GM23248 (cell line): ENCODE results near the gene CNR2. TPM values are rescaled to one million over a fixed set of nuclear protein-coding genes. Genes with fewer than 3 reads are reported as not detected.
A peak's percentile ranks its signal among the peaks of the same experiment; 100 is the strongest.
"Not testable (repeated sequence)": the region's sequence is repeated elsewhere in the genome, so short reads cannot be mapped to it uniquely, and the experiment has no call there.

Experiments used
- DNase-seq: peaks from one replicate; pipeline ENCODE4 v3.0.0-alpha.2; 2015
- H2AFZ ChIP-seq: fragments of 200-600 bp; sonication (generic); 2 replicates; pipeline ENCODE4 v1.6.1; 2016; ENCODE audit warnings: antibody characterized with exemption
- H3F3A ChIP-seq: fragments of 200-600 bp; sonication (generic); 2 replicates; pipeline ENCODE4 v1.6.1; 2016; ENCODE audit warnings: mild to moderate bottlenecking, antibody characterized with exemption, mixed run types; ENCODE audit not compliant: insufficient read depth
- H3K27ac ChIP-seq: fragments of 200-600 bp; sonication (generic); 2 replicates; pipeline ENCODE4 v1.5.1; 2016; ENCODE audit warnings: mild to moderate bottlenecking
- H3K27me3 ChIP-seq: fragments of 200-600 bp; sonication (generic); replicated peaks from 2 replicates; pipeline ENCODE4 v1.6.1; 2016; ENCODE audit warnings: mild to moderate bottlenecking; ENCODE audit not compliant: insufficient read depth
- H3K36me3 ChIP-seq: fragments of 200-600 bp; sonication (generic); 2 replicates; pipeline ENCODE4 v1.6.1; 2016; ENCODE audit warnings: low read depth, mild to moderate bottlenecking
- H3K4me1 ChIP-seq: fragments of 200-600 bp; sonication (generic); 2 replicates; pipeline ENCODE4 v1.6.1; 2016; ENCODE audit warnings: mild to moderate bottlenecking; ENCODE audit not compliant: insufficient read depth
- H3K4me2 ChIP-seq: fragments of 200-600 bp; sonication (generic); one replicate; pipeline ENCODE4 v1.6.1; 2016; ENCODE audit warnings: mild to moderate bottlenecking; ENCODE audit not compliant: unreplicated experiment
- H3K4me3 ChIP-seq: fragments of 200-600 bp; sonication (generic); 2 replicates; pipeline ENCODE4 v1.5.1; 2016; ENCODE audit warnings: mild to moderate bottlenecking
- H3K79me2 ChIP-seq: fragments of 200-600 bp; sonication (generic); 2 replicates; pipeline ENCODE4 v1.6.1; 2016; ENCODE audit warnings: mild to moderate bottlenecking; ENCODE audit not compliant: insufficient read depth
- H3K9ac ChIP-seq: fragments of 200-600 bp; sonication (generic); 2 replicates; pipeline ENCODE4 v1.6.1; 2016; ENCODE audit warnings: mild to moderate bottlenecking
- H3K9me2 ChIP-seq: fragments of 200-600 bp; sonication (generic); 2 replicates; pipeline ENCODE4 v1.6.1; 2016; ENCODE audit warnings: mixed run types, mild to moderate bottlenecking, moderate library complexity; ENCODE audit not compliant: insufficient read depth
- H3K9me3 ChIP-seq: fragments of 200-600 bp; sonication (generic); one replicate; pipeline ENCODE4 v1.6.1; 2017; ENCODE audit warnings: low read depth
- H4K20me1 ChIP-seq: fragments of 200-600 bp; sonication (generic); 2 replicates; pipeline ENCODE4 v1.6.0; 2016; ENCODE audit not compliant: insufficient read depth
- EZH2 ChIP-seq: fragments of 200-600 bp; sonication (generic); IDR thresholded peaks from 2 replicates; pipeline ENCODE4 v1.6.1; 2018; ENCODE audit warnings: antibody characterized with exemption, mild to moderate bottlenecking; ENCODE audit not compliant: insufficient read depth, poor library complexity, severe bottlenecking
- EZH2phosphoT487 ChIP-seq: fragments of 200-600 bp; sonication (generic); IDR thresholded peaks from 2 replicates; pipeline ENCODE4 v1.6.1; 2018; ENCODE audit warnings: antibody characterized with exemption, moderate library complexity, mild to moderate bottlenecking, low read depth; ENCODE audit not compliant: insufficient read depth
- WGBS, 2 experiments: methylation state at CpG; one replicate each; pipeline ENCODE4 v1.1.6; 2015 to 2017; ENCODE audit warnings: low lambda C conversion rate in 2 of 2, low coverage in 1 of 2; ENCODE audit errors: missing lambda C conversion rate in 2 of 2; 5-methylcytosine and 5-hydroxymethylcytosine counted together
- in situ Hi-C: fragments of 300-500 bp; cut with MboI; formaldehyde crosslinking; loops from 2 replicates; pipeline ENCODE4 v1.15.0; 2020
- polyA plus RNA-seq: library from polyadenylated mRNA; unstranded; fragments of >200 nt; fragmentation: Nextera tagmentation; extraction: Ambion mirVana; gene quantifications from 2 replicates; pipeline ENCODE4 v1.2.1, GENCODE V29; 2016
- total RNA-seq: library from RNA; depleted of rRNA; stranded (reverse); fragments of >200 nt; shearing (Covaris generic); gene quantifications from 2 replicates; pipeline ENCODE4 v1.2.3, GENCODE V29; 2014

CNR2 gene
- total and polyA plus RNA-seq, 2 experiments from 2014 or later: not detected

DNA sequence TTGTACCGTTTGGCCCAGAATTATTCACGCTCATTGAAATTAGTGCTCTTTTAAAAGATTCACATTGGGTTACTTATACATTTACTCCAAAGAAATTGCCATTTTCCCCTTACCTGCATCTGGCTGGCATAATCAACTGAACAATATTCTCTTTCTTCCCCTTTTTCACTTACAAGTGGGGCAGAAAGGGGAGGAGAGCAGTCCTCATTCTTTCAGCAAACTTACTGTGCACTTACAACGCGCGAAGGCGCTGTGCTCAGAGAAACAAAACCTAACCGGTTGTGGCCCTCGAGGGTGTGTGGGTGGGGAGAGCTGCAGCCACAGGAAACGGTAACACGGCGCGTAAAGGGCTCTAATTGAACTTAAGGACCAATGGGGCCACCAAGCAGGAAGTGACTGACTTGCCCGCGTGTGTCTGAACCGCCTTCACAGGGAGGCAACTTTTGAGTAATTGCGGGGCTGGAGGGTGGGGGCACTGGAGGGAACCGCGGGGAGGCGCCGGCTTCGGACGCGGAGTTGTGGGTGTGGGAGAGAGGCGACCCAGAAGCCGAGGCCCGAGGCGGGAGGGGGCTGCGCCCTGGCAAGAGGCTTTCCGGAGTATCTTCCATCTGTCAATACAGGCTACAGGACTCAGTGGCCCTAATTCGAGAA lies 45.8 kb upstream of the CNR2 start:
- TF ChIP-seq EZH2 (no peak), EZH2phosphoT487 (no peak)
- Histone ChIP-seq H3K4me2 (peak overlapping the region; percentile 93), H3F3A (peaks cover 42% of the 10 kb centered on the region), H3K4me1 (peaks cover 39% of the 10 kb centered on the region), H3K9me2 (no peaks in the 10 kb centered on the region), H3K9me3 (no peaks in the 10 kb centered on the region), H3K36me3 (peaks cover 21% of the 10 kb centered on the region), H3K27ac (peak overlapping the region; percentile 97), H3K4me3 (peak overlapping the region; percentile 95), H3K9ac (peak overlapping the region; percentile 98), H3K27me3 (no peaks in the 10 kb centered on the region), H2AFZ (peak overlapping the region; percentile 80), H4K20me1 (no peaks in the 10 kb centered on the region), H3K79me2 (peaks cover 31% of the 10 kb centered on the region)
- DNase-seq: peak; percentile 93
- 1 to 4% methylated on average over 24 to 30 of the region's 30 CpGs for WGBS, 2 experiments
- in situ Hi-C loops: no loop called here

DNA sequence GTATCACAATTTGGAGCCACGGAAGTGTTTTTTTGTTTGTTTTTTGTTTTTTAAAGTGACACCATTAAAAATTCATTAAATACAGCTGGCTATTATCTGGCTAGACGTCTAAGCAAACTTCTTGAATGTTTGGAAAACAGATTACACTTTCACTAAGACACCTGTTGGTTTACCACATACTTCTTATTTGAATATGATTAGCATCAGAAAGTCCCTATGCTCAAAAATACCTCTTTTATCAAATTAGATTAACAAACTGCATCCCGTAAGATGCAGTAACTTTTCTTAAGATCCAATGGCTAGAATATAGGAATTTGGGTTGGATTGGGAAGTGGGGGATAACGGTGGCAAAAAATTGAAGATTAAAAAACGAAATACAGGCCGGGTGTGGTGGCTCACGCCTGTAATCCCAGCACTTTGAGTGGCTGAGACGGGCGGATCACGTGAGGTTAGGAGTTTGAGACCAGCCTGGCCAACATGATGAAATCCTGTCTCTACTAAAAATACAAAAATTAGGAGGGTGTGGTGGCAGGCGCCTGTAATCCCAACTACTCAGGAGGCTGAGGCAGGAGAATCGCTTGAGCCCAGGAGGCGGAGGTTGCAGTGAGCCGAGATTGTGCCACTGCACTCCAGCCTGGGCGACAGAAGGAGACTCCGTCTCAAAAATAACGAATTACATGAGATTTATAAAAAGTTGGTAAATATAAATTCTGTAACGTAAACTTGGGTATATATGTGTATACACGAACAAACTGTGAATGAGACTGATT lies 45.1 kb upstream of the CNR2 start:
- peaks cover 16% of the 10 kb centered on the region for H3K36me3 ChIP-seq
- peak overlapping the region; percentile 93 for H3K4me2 ChIP-seq
- WGBS, 2 experiments: 56 to 59% methylated on average over 19 of the region's 19 CpGs
- H3F3A ChIP-seq: peaks cover 37% of the 10 kb centered on the region
- H3K79me2 ChIP-seq: peaks cover 28% of the 10 kb centered on the region
- in situ Hi-C loops, H3K9me2 ChIP-seq, H3K27me3 ChIP-seq, H4K20me1 ChIP-seq, DNase-seq, H3K9me3 ChIP-seq: not testable (repeated sequence)
- peaks cover 32% of the 10 kb centered on the region for H3K4me1 ChIP-seq
- H3K27ac ChIP-seq: peak overlapping the region; percentile 97
- peak overlapping the region; percentile 95 for H3K4me3 ChIP-seq
- peak overlapping the region; percentile 80 for H2AFZ ChIP-seq
- H3K9ac ChIP-seq: peak overlapping the region; percentile 98

DNA sequence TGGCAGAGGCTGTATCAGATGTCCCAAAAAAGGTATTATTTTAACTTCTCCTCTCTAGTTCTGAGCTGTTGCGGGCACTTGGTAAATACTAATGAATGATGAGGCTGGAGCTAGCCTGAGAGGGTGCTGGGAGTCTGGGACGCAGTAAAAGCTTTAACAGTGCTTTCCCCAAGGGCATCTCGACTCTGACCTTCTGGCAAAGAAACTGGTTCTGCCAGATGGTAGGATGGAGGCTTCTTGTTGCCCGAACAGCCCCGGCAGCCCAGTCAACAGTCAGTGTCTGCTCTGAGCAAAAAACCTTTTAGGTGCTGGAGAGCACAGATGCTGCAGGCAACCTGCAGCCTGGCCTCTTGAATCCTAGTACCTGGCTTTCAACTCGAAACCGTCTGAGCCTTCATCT lies 43.9 kb upstream of the CNR2 start:
- Histone ChIP-seq H3K27me3 (no peaks in the 10 kb centered on the region), H2AFZ (no peak overlapping the region), H3K4me3 (no peak overlapping the region), H3K27ac (no peak overlapping the region), H3K9me3 (no peaks in the 10 kb centered on the region), H3K79me2 (peaks cover 24% of the 10 kb centered on the region), H3K36me3 (peaks cover 13% of the 10 kb centered on the region), H3K9me2 (no peaks in the 10 kb centered on the region), H3K4me2 (no peak overlapping the region), H3K4me1 (peaks cover 35% of the 10 kb centered on the region), H3F3A (peaks cover 42% of the 10 kb centered on the region), H4K20me1 (no peaks in the 10 kb centered on the region), H3K9ac (no peak overlapping the region)
- DNase-seq: no peak
- TF ChIP-seq EZH2: no peak
- TF ChIP-seq EZH2phosphoT487: no peak
- WGBS, 2 experiments: 61 to 64% methylated on average over 7 of the region's 7 CpGs
- in situ Hi-C loops: no loop called here

GRCh38 chr1:23953020-23953419 lies 39.9 kb upstream of the CNR2 start:
- Histone ChIP-seq H4K20me1 (no peaks in the 10 kb centered on the region), H3K9me3 (no peaks in the 10 kb centered on the region), H3K79me2 (no peaks in the 10 kb centered on the region), H3K4me2 (no peak overlapping the region), H3K4me3 (no peak overlapping the region), H3K36me3 (no peaks in the 10 kb centered on the region), H3K27me3 (no peaks in the 10 kb centered on the region), H3F3A (peaks cover 23% of the 10 kb centered on the region; the same call in 1 of the 2 replicates), H3K9me2 (no peaks in the 10 kb centered on the region), H2AFZ (no peak overlapping the region), H3K27ac (no peak overlapping the region), H3K9ac (no peak overlapping the region), H3K4me1 (peaks cover 29% of the 10 kb centered on the region)
- DNase-seq: no peak
- TF ChIP-seq EZH2: no peak
- no peak for TF ChIP-seq EZH2phosphoT487
- in situ Hi-C loops: no loop called here
- 76 to 80% methylated on average over 3 of the region's 3 CpGs for WGBS, 2 experiments
